HepG2 (cell line): Measurements from ENCODE around the gene LMAN1L. TPM values are rescaled to one million over a fixed set of nuclear protein-coding genes. Genes with fewer than 3 reads are reported as not detected.

Experiments used
- ATAC-seq: fragments of 200-7000 bp; cut with Tn5 transposase; 3 replicates; pipeline ENCODE4 v1.9.1; 2020; ENCODE audit warnings: mild to moderate bottlenecking, moderate library complexity
- BruUV-seq: library from RNA; stranded (reverse); fragments of 400-500 nt; replicated peaks from 2 replicates; lab custom pipeline; 2021; lab: Mats Ljungman, UMichigan
- CTCF ChIA-PET: fragments of 300-600 bp; formaldehyde crosslinking; extraction: SDS; loops from one replicate; lab custom pipeline; 2021; ENCODE audit warnings: low total read pairs, inconsistent platforms, low intra/inter-chr PET ratio; lab: Yijun Ruan, JAX
- POLR2A ChIA-PET: fragments of 350-600 bp; sonication (Branson Sonifier 250); formaldehyde crosslinking; loops from one replicate; lab custom pipeline; 2020; ENCODE audit warnings: antibody characterized with exemption, inconsistent platforms; lab: Yijun Ruan, JAX
- DNase-seq: peaks from one replicate; pipeline ENCODE4 v3.0.0-alpha.2; 2015; ENCODE audit warnings: low spot score
- FAIRE-seq: peaks from 3 replicates; lab custom pipeline; 2011; peaks lifted over from hg19 to GRCh38; lab: Jason Lieb, UNC
- H2AFZ ChIP-seq: one replicate; pipeline ENCODE4 v1.6.1; 2011; ENCODE audit warnings: low read length, inconsistent platforms
- H3K27ac ChIP-seq: fragments of 300-600 bp; 3 replicates; pipeline ENCODE4 v1.8.0; 2011; ENCODE audit warnings: mixed run types, mild to moderate bottlenecking, mixed read lengths, low read length, inconsistent platforms; ENCODE audit not compliant: insufficient read depth; ENCODE audit errors: extremely low read length
- H3K27me3 ChIP-seq, 2 experiments: fragments of 200-600 bp in 1 of 2; 2 replicates in 1 of 2; 3 replicates in 1 of 2; pipeline versions ENCODE4 v1.6.0 to v1.8.0; 2011; ENCODE audit warnings: low read length in 2 of 2, mild to moderate bottlenecking in 2 of 2, moderate library complexity in 2 of 2, inconsistent platforms in 1 of 2; ENCODE audit not compliant: insufficient read depth in 2 of 2, control insufficient read depth in 1 of 2
- H3K36me3 ChIP-seq, 2 experiments: fragments of 200-600 bp in 1 of 2; replicated peaks in 1 of 2; 2 replicates in 1 of 2; 3 replicates in 1 of 2; pipeline versions ENCODE4 v1.5.1 to v1.8.0; 2011; ENCODE audit warnings: low read length in 2 of 2, inconsistent platforms in 1 of 2; ENCODE audit not compliant: insufficient read depth in 2 of 2, control insufficient read depth in 1 of 2
- H3K4me1 ChIP-seq: 2 replicates; pipeline ENCODE4 v1.5.1; 2012; ENCODE audit warnings: low read length, inconsistent platforms; ENCODE audit not compliant: insufficient read depth
- H3K4me2 ChIP-seq: 2 replicates; pipeline ENCODE4 v1.6.0; 2011; ENCODE audit warnings: low read depth, low read length, inconsistent platforms
- H3K4me3 ChIP-seq, 3 experiments: fragments of 200-600 bp in 1 of 3; sonication (generic), shearing (Covaris generic) in 1 of 3; replicated peaks in 1 of 3; 2 replicates each; pipeline ENCODE4 v1.5.1; 2011 to 2016; ENCODE audit warnings: low read length in 3 of 3, inconsistent platforms in 2 of 3, low read depth in 2 of 3, mild to moderate bottlenecking in 2 of 3, control low read depth in 1 of 3, mixed read lengths in 1 of 3; ENCODE audit not compliant: insufficient read depth in 1 of 3
- H3K79me2 ChIP-seq: one replicate; pipeline ENCODE4 v1.6.1; 2011; ENCODE audit warnings: low read length, inconsistent platforms; ENCODE audit not compliant: insufficient read depth
- H3K9ac ChIP-seq: 2 replicates; pipeline ENCODE4 v1.6.0; 2011; ENCODE audit warnings: mild to moderate bottlenecking, low read depth, low read length, inconsistent platforms; ENCODE audit not compliant: insufficient read depth
- H3K9me3 ChIP-seq: 2 replicates; pipeline ENCODE4 v1.5.1; 2012; ENCODE audit warnings: mild to moderate bottlenecking, low read length
- H4K20me1 ChIP-seq: 2 replicates; pipeline ENCODE4 v1.6.0; 2011; ENCODE audit warnings: inconsistent platforms, mild to moderate bottlenecking, low read length, moderate library complexity; ENCODE audit not compliant: insufficient read depth
- ARHGAP35 ChIP-seq: sonication (generic); formaldehyde crosslinking; IDR thresholded peaks from 2 replicates; pipeline ENCODE4 v1.9.0; 2022; ENCODE audit warnings: mild to moderate bottlenecking, inconsistent platforms, moderate library complexity, missing genetic modification reagents, borderline replicate concordance
- ARNT2 ChIP-seq: sonication (generic); formaldehyde crosslinking; IDR thresholded peaks from 2 replicates; pipeline ENCODE4 v1.8.0; 2022; ENCODE audit warnings: mild to moderate bottlenecking, low read depth, missing genetic modification reagents, moderate library complexity
- HDAC6 ChIP-seq: fragments of 200-600 bp; sonication (generic); IDR thresholded peaks from 2 replicates; pipeline ENCODE4 v1.7.0; 2017; ENCODE audit warnings: mild to moderate bottlenecking, antibody characterized with exemption, low read length, low read depth
- KDM6A ChIP-seq: IDR thresholded peaks from 2 replicates; pipeline ENCODE4 v1.6.1; 2016; ENCODE audit warnings: low read depth
- YEATS2 ChIP-seq: sonication (generic); formaldehyde crosslinking; IDR thresholded peaks from 2 replicates; pipeline ENCODE4 v1.4.0; 2020; ENCODE audit warnings: missing genetic modification reagents, borderline replicate concordance
- WGBS: methylation state at CpG from one replicate; pipeline ENCODE4 v1.1.6; 2017; ENCODE audit warnings: low lambda C conversion rate; 5-methylcytosine and 5-hydroxymethylcytosine counted together
- in situ Hi-C: cut with HindIII; loops from 2 replicates; pipeline ENCODE4 v1.10.0; 2017; ENCODE audit warnings: low pct_unique_long_range_greater_than_20kb; ENCODE audit not compliant: extremely low pct_ligation_motif_present
- intact Hi-C: fragments of 100-400 bp; cut with micrococcal nuclease; formaldehyde crosslinking; loops from one replicate; pipeline ENCODE4 v1.10.0; 2022; ENCODE audit not compliant: unreplicated experiment
- polyA plus RNA-seq, 8 experiments: library from polyadenylated mRNA; depleted of rRNA in 3 of 8; stranded (reverse) in 7 of 8; unstranded in 1 of 8; fragments of >200 nt; fragmentation: Illumina TruSeq in 4 of 8; extraction: Trizol in 4 of 8; gene quantifications; 2 replicates each; pipeline versions ENCODE4 v1.2.1 to v1.2.3, GENCODE V29; 2011 to 2016; ENCODE audit warnings: low read depth in 4 of 8, missing spikeins in 1 of 8, mixed read lengths in 1 of 8; ENCODE audit not compliant: insufficient read depth in 1 of 8
- total RNA-seq, 5 experiments: library from RNA; depleted of rRNA; stranded (reverse); fragments of >200 nt; fragmentation: Illumina TruSeq; extraction: Trizol; gene quantifications; 2 replicates each; pipeline ENCODE4 v1.2.3, GENCODE V29; 2016; ENCODE audit warnings: low read depth in 1 of 5
- TF ChIP-seq, protein P1 (sequence below): sonication (generic); formaldehyde crosslinking; IDR thresholded peaks from 2 replicates; pipeline ENCODE4 v1.5.0; 2020; ENCODE audit warnings: mild to moderate bottlenecking, missing genetic modification reagents

Gene LMAN1L
- total and polyA plus RNA-seq, 2 of the 13 experiments (the other 11 are each of a cell fraction or from before 2014, with no cell fraction given): not detected

GRCh38 chr15:74858369-74858740 lies 45.7 kb downstream of the LMAN1L start:
- POLR2A ChIA-PET: interaction anchor here (0.7 to 1.1 kb wide), 2 partner anchors 16 to 65 kb away, joined by 3 to 4 read pairs; no protein-coding TSS in a partner anchor
- no TSS peak for BruUV-seq
- Histone ChIP-seq H3K9ac (no peak overlapping the region), H2AFZ (no peak overlapping the region), H3K4me3 (no peak overlapping the region), H3K9me3 (no peaks in the 10 kb centered on the region), H3K79me2 (peaks cover 13% of the 10 kb centered on the region), H4K20me1 (peaks cover 5% of the 10 kb centered on the region; the same call in 1 of the 2 replicates), H3K27ac (no peak overlapping the region), H3K4me2 (no peak overlapping the region), H3K4me1 (peaks cover 22% of the 10 kb centered on the region), H3K36me3 (peaks cover 4 to 13% of the 10 kb centered on the region in 2 experiments; a peak in 4 of 5 replicates), H3K27me3 (no peaks in the 10 kb centered on the region)
- no peak for TF ChIP-seq HDAC6
- TF ChIP-seq ARHGAP35 (CRISPR knock-in tag): no peak
- TF ChIP-seq KDM6A (CRISPR knock-in tag): no peak
- CTCF ChIA-PET: no interaction called here
- in situ Hi-C loops: no loop called here
- intact Hi-C loops: no loop called here
- ATAC-seq (no peak), FAIRE-seq (no peak), DNase-seq (no peak)
- 99% methylated on average over 4 of the region's 4 CpGs for WGBS

DNA sequence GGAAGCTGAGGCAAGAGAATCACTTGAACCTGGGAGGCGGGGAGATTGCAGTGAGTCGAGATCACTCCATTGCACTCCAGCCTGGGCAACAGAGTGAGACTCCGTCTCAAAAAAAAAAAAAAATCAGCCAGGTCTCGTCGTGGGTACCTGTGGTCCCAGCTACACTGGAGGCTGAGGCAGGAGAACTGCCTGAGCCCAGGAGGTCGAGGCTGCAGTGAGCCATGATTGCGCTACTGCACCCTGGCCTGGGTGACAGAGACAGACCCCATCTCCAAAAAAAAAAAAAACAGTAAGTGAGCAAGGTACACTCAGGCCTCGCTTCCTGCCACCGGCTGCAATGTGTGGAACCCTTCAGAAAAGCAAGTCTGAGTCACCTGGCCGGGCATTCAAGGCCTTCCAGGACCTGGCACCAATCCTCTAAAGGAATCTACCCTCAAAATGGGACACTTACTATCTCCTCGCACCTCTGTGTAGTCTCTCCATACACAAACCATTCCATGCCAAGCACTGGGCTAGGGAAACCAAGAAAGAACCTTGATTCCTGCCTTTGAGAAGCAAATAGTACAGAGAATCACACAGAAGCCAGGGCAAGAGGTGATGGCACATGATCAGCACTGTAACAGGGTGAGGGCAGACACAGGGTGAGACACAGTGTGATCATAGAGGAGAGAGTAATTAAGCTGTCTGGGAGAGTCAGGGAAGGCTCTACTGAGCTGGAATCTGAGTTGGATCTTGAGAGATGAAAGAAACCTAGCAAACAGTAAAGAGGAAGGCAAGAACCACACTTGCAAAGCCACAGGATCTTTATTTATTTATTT lies 50.8 kb downstream of the LMAN1L start:
- Histone ChIP-seq H3K27ac (peak overlapping the region; percentile 13), H3K4me2 (no peak overlapping the region), H3K9me3 (no peaks in the 10 kb centered on the region), H3K4me1 (peaks cover 43% of the 10 kb centered on the region), H3K79me2 (peaks cover 36% of the 10 kb centered on the region), H4K20me1 (peaks cover 10% of the 10 kb centered on the region), H2AFZ (no peak overlapping the region), H3K4me3 (no peak overlapping the region), H3K27me3 (no peaks in the 10 kb centered on the region), H3K36me3 (peaks cover 0 to 2% of the 10 kb centered on the region in 2 experiments; a peak in 3 of 5 replicates), H3K9ac (no peak overlapping the region)
- in situ Hi-C loops (no loop called here), intact Hi-C loops (no loop called here)
- no peak for ATAC-seq
- no peak for TF ChIP-seq YEATS2
- TF ChIP-seq, protein P1, sequence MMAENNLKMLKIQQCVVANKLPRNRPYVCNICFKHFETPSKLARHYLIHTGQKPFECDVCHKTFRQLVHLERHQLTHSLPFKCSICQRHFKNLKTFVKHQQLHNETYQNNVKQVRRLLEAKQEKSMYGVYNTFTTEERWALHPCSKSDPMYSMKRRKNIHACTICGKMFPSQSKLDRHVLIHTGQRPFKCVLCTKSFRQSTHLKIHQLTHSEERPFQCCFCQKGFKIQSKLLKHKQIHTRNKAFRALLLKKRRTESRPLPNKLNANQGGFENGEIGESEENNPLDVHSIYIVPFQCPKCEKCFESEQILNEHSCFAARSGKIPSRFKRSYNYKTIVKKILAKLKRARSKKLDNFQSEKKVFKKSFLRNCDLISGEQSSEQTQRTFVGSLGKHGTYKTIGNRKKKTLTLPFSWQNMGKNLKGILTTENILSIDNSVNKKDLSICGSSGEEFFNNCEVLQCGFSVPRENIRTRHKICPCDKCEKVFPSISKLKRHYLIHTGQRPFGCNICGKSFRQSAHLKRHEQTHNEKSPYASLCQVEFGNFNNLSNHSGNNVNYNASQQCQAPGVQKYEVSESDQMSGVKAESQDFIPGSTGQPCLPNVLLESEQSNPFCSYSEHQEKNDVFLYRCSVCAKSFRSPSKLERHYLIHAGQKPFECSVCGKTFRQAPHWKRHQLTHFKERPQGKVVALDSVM: peak; percentile 71; the same call in 1 of the 2 replicates
- TF ChIP-seq ARNT2: no peak
- ChIA-PET CTCF (no interaction called here), POLR2A (no interaction called here)
- 85% methylated on average over 11 of the region's 11 CpGs for WGBS
- FAIRE-seq: no peak
- no peak for DNase-seq
- no TSS peak for BruUV-seq
